MCF 10A (cell line): ENCODE results near the gene SGK2. TPM values are rescaled to one million over a fixed set of nuclear protein-coding genes. Genes with fewer than 3 reads are reported as not detected.

ENCODE experiments used
- BruUV-seq: library from RNA; stranded (reverse); fragments of 400-500 nt; replicated peaks from 2 replicates; lab custom pipeline; 2021; lab: Mats Ljungman, UMichigan
- CTCF ChIA-PET: fragments of 300-600 bp; sonication (Branson Sonifier 250); formaldehyde crosslinking; extraction: SDS; loops from one replicate; lab custom pipeline; 2021; ENCODE audit warnings: antibody characterized with exemption, inconsistent platforms; lab: Yijun Ruan, JAX
- POLR2A ChIA-PET: fragments of 300-600, 350-650 bp; sonication (Branson Sonifier 250); formaldehyde crosslinking; extraction: SDS; loops from one replicate; lab custom pipeline; 2020; ENCODE audit warnings: antibody characterized with exemption, inconsistent platforms; lab: Yijun Ruan, JAX
- DNase-seq: peaks from one replicate; pipeline ENCODE4 v3.0.0-alpha.2; 2018; ENCODE audit not compliant: unreplicated experiment
- H3K27ac Mint-ChIP-seq: one replicate; pipeline ENCODE4 v1.8.0; 2022; ENCODE audit warnings: mild to moderate bottlenecking, low read depth, mixed read lengths; ENCODE audit not compliant: unreplicated experiment
- H3K27me3 Mint-ChIP-seq: one replicate; pipeline ENCODE4 v1.8.0; 2022; ENCODE audit warnings: mixed read lengths; ENCODE audit not compliant: insufficient read depth, unreplicated experiment
- H3K36me3 Mint-ChIP-seq: one replicate; pipeline ENCODE4 v1.8.0; 2022; ENCODE audit warnings: mild to moderate bottlenecking, moderate library complexity, mixed read lengths; ENCODE audit not compliant: insufficient read depth, unreplicated experiment
- H3K4me1 Mint-ChIP-seq: one replicate; pipeline ENCODE4 v1.8.0; 2022; ENCODE audit warnings: mixed read lengths; ENCODE audit not compliant: insufficient read depth, unreplicated experiment
- H3K4me3 Mint-ChIP-seq: one replicate; pipeline ENCODE4 v1.8.0; 2022; ENCODE audit warnings: mild to moderate bottlenecking, moderate library complexity, mixed read lengths; ENCODE audit not compliant: unreplicated experiment
- H3K9me3 Mint-ChIP-seq: one replicate; pipeline ENCODE4 v1.8.0; 2022; ENCODE audit warnings: mixed read lengths; ENCODE audit not compliant: unreplicated experiment
- intact Hi-C: fragments of 100-400 bp; cut with micrococcal nuclease; formaldehyde crosslinking; loops from 2 replicates; pipeline ENCODE4 v1.14.1; 2022
- total RNA-seq: library from RNA; stranded (reverse); gene quantifications from 2 replicates; pipeline ENCODE4 v1.2.3, GENCODE V29; 2022
- TF ChIP-seq, protein P1 (sequence below): fragments of 200-600 bp; IDR thresholded peaks from one replicate; pipeline ENCODE4 v1.8.0; 2022; ENCODE audit warnings: antibody characterized with exemption, mild to moderate bottlenecking; ENCODE audit not compliant: unreplicated experiment

SGK2 gene
- total RNA-seq, 1 experiment from 2014 or later = 0.33 TPM

DNA sequence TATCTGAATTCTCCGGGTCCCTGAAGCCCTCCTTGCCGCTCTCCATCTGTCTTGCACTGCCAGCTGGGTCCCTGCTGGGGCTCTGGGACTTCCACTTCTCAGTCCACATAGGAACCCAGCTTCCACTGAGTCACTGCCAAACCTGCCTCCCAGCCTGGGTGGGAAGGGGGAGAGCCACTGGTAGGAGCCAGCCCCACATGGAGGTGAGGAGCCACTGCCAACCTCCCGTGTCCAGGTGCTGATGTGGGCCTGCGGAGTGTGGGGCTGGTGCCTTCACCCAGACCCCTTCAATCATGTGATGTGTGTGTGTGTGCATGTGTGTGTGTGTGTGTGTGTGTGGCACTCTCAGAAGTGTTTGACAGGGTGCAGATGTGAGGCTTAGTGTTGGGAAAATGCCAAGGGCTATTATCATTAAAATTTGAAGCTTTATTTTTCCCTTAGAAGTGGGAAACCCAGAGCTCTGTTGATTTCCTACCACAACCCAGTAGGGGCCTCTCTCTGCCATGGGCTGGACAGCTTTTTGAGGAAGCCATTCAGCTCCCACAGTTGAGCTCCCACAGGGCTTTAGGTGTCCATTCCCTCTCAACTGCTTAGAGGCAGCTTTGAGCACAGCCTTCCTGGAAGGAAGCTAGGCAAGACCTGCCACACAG lies 9.3 kb upstream of the SGK2 start:
- peaks cover 22% of the 10 kb centered on the region for H3K9me3 Mint-ChIP-seq
- no peaks in the 10 kb centered on the region for H3K27me3 Mint-ChIP-seq
- no peak overlapping the region for H3K27ac Mint-ChIP-seq
- ChIA-PET CTCF (interaction anchor here (0.7 to 5.6 kb wide), 4 partner anchors 11 to 201 kb away, joined by 3 to 54 read pairs (median 4); no protein-coding TSS in a partner anchor), POLR2A (interaction anchor here (0.5 to 0.7 kb wide), 2 partner anchors 13 to 32 kb away, joined by 3 to 4 read pairs; no protein-coding TSS in a partner anchor)
- TF ChIP-seq, protein P1, sequence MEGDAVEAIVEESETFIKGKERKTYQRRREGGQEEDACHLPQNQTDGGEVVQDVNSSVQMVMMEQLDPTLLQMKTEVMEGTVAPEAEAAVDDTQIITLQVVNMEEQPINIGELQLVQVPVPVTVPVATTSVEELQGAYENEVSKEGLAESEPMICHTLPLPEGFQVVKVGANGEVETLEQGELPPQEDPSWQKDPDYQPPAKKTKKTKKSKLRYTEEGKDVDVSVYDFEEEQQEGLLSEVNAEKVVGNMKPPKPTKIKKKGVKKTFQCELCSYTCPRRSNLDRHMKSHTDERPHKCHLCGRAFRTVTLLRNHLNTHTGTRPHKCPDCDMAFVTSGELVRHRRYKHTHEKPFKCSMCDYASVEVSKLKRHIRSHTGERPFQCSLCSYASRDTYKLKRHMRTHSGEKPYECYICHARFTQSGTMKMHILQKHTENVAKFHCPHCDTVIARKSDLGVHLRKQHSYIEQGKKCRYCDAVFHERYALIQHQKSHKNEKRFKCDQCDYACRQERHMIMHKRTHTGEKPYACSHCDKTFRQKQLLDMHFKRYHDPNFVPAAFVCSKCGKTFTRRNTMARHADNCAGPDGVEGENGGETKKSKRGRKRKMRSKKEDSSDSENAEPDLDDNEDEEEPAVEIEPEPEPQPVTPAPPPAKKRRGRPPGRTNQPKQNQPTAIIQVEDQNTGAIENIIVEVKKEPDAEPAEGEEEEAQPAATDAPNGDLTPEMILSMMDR = no peak
- no peaks in the 10 kb centered on the region for H3K4me1 Mint-ChIP-seq
- no peaks in the 10 kb centered on the region for H3K36me3 Mint-ChIP-seq
- BruUV-seq = no TSS peak
- intact Hi-C loops = no loop called here
- DNase-seq = no peak
- no peak overlapping the region for H3K4me3 Mint-ChIP-seq

DNA sequence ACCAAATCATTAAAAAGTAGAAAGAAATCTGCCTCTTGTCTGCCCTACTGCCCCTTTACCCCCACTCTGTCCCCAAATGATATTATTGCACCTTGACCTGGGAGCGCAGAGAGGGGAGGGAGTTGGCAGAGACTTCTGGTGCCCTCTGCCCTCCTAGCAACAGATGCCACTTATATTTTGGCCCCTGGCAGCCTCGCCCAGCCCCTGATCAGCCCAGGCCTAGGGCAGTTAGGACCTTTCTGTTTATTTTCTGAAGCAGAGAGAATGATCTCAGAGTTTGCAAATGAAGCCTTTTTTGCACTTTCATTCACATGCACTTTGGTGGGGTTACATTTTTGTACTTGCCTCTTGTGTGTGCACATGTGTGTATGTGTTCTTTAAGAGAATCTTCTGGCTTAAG lies 8.4 kb upstream of the SGK2 start:
- BruUV-seq = no TSS peak
- Mint-ChIP-seq H3K4me1 (no peaks in the 10 kb centered on the region), H3K36me3 (no peaks in the 10 kb centered on the region), H3K27ac (no peak overlapping the region), H3K4me3 (no peak overlapping the region), H3K9me3 (peaks cover 22% of the 10 kb centered on the region), H3K27me3 (no peaks in the 10 kb centered on the region)
- DNase-seq = no peak
- ChIA-PET CTCF (interaction anchor here (0.8 to 5.6 kb wide), 3 partner anchors 12 to 33 kb away, joined by 4 to 54 read pairs (median 6); no protein-coding TSS in a partner anchor), POLR2A (no interaction called here)
- TF ChIP-seq, protein P1 = no peak
- intact Hi-C loops = no loop called here

DNA sequence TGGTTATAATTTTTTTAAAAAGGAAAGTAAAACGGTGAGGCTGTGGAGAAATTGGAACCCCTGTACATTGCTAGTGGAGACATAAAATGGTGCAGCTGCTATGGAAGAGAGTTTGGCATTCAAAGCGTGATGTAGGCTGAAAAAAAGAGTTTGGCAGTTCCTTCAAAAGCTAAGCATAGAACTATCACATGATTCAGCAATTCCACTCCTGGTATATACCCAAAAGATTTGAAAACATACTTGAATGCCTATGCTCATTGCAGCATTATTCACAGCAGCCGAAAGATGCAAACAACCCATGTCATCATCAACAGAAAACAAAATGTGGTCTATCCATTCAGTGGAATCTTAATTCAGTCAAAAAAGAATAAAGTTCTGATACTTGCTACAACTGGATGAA lies 4.5 kb upstream of the SGK2 start:
- TF ChIP-seq, protein P1 = no peak
- no peak overlapping the region for H3K4me3 Mint-ChIP-seq
- DNase-seq = no peak
- ChIA-PET CTCF (interaction anchor here (4.3 kb wide), 1 partner anchor 17 kb away, joined by 25 read pairs; no protein-coding TSS in a partner anchor), POLR2A (no interaction called here)
- H3K27ac Mint-ChIP-seq = no peak overlapping the region
- intact Hi-C loops = no loop called here
- BruUV-seq = no TSS peak
- no peaks in the 10 kb centered on the region for H3K27me3 Mint-ChIP-seq
- H3K4me1 Mint-ChIP-seq = no peaks in the 10 kb centered on the region
- H3K9me3 Mint-ChIP-seq = no peaks in the 10 kb centered on the region
- no peaks in the 10 kb centered on the region for H3K36me3 Mint-ChIP-seq

DNA sequence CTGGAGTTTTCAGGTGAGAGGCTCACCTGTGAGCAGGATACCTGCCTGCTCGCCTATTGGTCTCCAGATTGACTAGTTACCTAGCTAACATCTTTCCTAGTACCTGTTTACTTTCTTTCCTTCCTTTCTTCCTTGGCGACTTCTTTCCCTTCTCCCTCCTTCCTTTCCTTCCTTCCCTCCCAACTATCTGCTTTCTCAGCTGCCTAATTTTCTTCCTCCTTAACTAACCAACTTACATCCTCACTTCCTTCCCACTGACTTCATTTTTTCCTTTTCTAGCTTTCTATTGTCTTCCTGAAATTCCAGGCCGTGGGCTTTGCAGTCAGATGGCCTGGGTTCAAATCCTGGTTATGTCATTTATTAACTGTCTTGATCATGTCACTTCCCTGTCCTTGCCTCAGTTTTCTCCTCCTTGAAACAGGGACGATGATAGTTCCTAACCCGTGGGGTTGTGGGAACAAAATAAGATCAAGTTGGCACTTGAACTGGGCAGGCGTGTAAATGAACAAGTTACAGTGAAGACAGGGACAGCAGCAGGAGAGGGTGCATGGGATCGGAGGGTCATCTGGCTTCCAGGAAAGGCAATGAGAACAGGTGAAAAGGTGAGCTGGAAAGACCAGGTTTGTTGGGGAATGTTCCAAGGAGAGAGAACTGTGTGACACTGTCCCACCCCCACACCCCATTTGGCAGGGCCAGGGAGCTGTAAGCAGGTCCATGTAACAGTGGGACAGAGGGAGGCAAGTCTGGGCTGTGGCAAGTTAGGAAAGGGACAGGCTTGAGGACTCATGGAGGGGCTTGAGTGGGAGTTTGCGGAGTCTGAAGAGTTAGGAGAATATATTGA lies 540 bp downstream of the SGK2 start:
- H3K4me3 Mint-ChIP-seq = no peak overlapping the region
- no peaks in the 10 kb centered on the region for H3K4me1 Mint-ChIP-seq
- DNase-seq = no peak
- BruUV-seq = no TSS peak
- H3K27ac Mint-ChIP-seq = no peak overlapping the region
- TF ChIP-seq, protein P1 = no peak
- intact Hi-C loops = no loop called here
- ChIA-PET POLR2A (interaction anchor here (0.7 kb wide), 1 partner anchor 27 kb away, joined by 3 read pairs; no protein-coding TSS in a partner anchor), CTCF (interaction anchor here (0.8 to 3.7 kb wide), 4 partner anchors 21 to 116 kb away, joined by 3 to 12 read pairs (median 4); no protein-coding TSS in a partner anchor)
- no peaks in the 10 kb centered on the region for H3K9me3 Mint-ChIP-seq
- no peaks in the 10 kb centered on the region for H3K27me3 Mint-ChIP-seq
- H3K36me3 Mint-ChIP-seq = no peaks in the 10 kb centered on the region
